Heart left ventricle (tissue), 13 donors: ENCODE data around the gene CLIP1.

ENCODE experiments used
- CTCF ChIP-seq, 12 donors: fragments of 200-600 bp; sonication (generic) in 4 of 12; IDR thresholded peaks; one replicate each; pipeline versions ENCODE4 v1.5.0 to v1.8.0; 2018 to 2022; ENCODE audit warnings: antibody characterized with exemption in 12 of 12, mild to moderate bottlenecking in 5 of 12
- POLR2A ChIP-seq, 2 donors: fragments of 450-650 bp; IDR thresholded peaks; one replicate each; pipeline ENCODE4 v1.6.1; 2017; ENCODE audit warnings: antibody characterized with exemption in 2 of 2, mild to moderate bottlenecking in 2 of 2, moderate library complexity in 2 of 2
- donor health status: ischemic (EF 13 %, LVEDD 7.1; RV severe dilation, severe dysfunction).
- donor health status: DM: no; HTN: yes; CAD: no.
- donor health status: DM: no; HTN: no; CAD: no.
- donor health status: ischemic (EF 25% LVEDD 6.9; RV normal size, moderate dysfunction).
- donor health status: ischemic (EF 25% LVEDD 5.7; RV mildly dilated, moderate dysfunction).
- donor health status: ischemic (EF 35%, LVEDD 5.7; RV mildly dilated, moderate dysfunction).
- donor health status: nonischemic (EF 11% LVEDD 7.7; RV severe dilation, severe dysfunction).
- donor health status: DM: yes; HTN: yes; CAD: no.
- donor health status: PGD.
- donor health status: ischemic (EF 29% LVEDD 5.4; RV normal size, mild dysfunction).
- donor health status: nonischemic (EF 23%, LVEDD 6.1; RV moderate dilation, normal function).

- TF ChIP-seq CTCF (IDR thresholded peaks at IDR 0.05): no peak
- TF ChIP-seq POLR2A (IDR thresholded peaks at IDR 0.05): no peak
Observed at GRCh38 chr12:122295877-122296276, 126.6 kb downstream of the CLIP1 start.
